Measurements from ENCODE around the gene APAF1. TPM values are rescaled to one million over a fixed set of nuclear protein-coding genes. Genes with fewer than 3 reads are reported as not detected.

APAF1 gene
- total and polyA plus RNA-seq, 9 of the 15 experiments (the other 6 are each of a cell fraction or from before 2014, with no cell fraction given), result 5.1 to 15.7 (median 9.9) TPM

DNA sequence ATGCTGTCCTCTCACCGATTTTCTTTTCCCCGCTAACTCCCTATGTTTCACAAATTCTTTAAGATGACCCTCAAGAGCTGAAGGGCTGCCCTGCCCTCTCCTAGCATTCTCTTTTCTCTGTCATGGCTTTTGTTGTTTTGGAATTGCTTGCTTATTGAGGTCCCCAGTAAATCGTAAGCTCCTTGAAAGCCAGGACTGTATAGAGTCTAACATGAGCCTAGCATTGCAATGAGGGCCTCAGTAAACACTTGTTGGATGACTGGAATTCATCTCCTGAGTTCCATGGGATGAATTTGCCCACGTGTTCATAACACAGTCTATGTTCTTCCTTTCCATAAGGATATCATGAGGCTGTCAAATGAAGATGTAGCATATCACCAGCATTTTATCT, 92.2 kb downstream of the APAF1 start:
- WGBS (ENCODE audit: insufficient coverage, low coverage, missing lambda C conversion rate), result 32% methylated on average over 4 of the region's 4 CpGs
- Histone ChIP-seq H3K36me3 (ENCODE audit: control insufficient read depth, insufficient read depth, low read length) (no peaks in the 10 kb centered on the region), H3K27me3 (ENCODE audit: control insufficient read depth in 2 of 2, insufficient read depth in 2 of 2, low read length in 2 of 2) (peaks cover 7 to 24% of the 10 kb centered on the region in 2 experiments; a peak in 3 of 5 replicates), H4K20me1 (replicated peaks; ENCODE audit: control insufficient read depth, insufficient read depth, low read length) (no peaks in the 10 kb centered on the region), H3K9ac (ENCODE audit: insufficient read depth in 1 of 2, low read depth in 2 of 2, low read length in 2 of 2) (no peak overlapping the region), H2AFZ (ENCODE audit: low read depth, low read length) (no peak overlapping the region), H3K4me2 (ENCODE audit: insufficient read depth, low read length) (no peak overlapping the region), H3K9me3 (replicated peaks; ENCODE audit: control insufficient read depth, insufficient read depth, low read depth, low read length) (no peaks in the 10 kb centered on the region), H3K9me1 (ENCODE audit: control insufficient read depth, insufficient read depth, low read length) (no peaks in the 10 kb centered on the region), H3K4me3 (no peak overlapping the region), H3K27ac (ENCODE audit: extremely low read depth, low read depth, low read length) (no peak overlapping the region), H3K79me2 (ENCODE audit: control insufficient read depth, insufficient read depth, low read length) (no peaks in the 10 kb centered on the region), H3K4me1 (replicated peaks in 1 of 2; ENCODE audit: control insufficient read depth in 2 of 2, insufficient read depth in 2 of 2, low read length in 2 of 2) (peaks cover 2 to 8% of the 10 kb centered on the region in 2 experiments; a peak in 3 of 5 replicates)
- FAIRE-seq, result no peak
- intact Hi-C loops (cut with micrococcal nuclease) (no loop called here), in situ Hi-C loops (cut with MboI) (no loop called here)
- TF ChIP-seq, protein P1, sequence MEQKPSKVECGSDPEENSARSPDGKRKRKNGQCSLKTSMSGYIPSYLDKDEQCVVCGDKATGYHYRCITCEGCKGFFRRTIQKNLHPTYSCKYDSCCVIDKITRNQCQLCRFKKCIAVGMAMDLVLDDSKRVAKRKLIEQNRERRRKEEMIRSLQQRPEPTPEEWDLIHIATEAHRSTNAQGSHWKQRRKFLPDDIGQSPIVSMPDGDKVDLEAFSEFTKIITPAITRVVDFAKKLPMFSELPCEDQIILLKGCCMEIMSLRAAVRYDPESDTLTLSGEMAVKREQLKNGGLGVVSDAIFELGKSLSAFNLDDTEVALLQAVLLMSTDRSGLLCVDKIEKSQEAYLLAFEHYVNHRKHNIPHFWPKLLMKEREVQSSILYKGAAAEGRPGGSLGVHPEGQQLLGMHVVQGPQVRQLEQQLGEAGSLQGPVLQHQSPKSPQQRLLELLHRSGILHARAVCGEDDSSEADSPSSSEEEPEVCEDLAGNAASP (IDR thresholded peaks at IDR 0.05), result no peak
- TF ChIP-seq BHLHE40 (IDR thresholded peaks at IDR 0.05; ENCODE audit: low read length), result no peak
- no peak for TF ChIP-seq NFRKB (IDR thresholded peaks at IDR 0.05; ENCODE audit: low read depth)
- no peak for TF ChIP-seq BCL6 (CRISPR knock-in tag; IDR thresholded peaks at IDR 0.05)
- TF ChIP-seq, protein P2, sequence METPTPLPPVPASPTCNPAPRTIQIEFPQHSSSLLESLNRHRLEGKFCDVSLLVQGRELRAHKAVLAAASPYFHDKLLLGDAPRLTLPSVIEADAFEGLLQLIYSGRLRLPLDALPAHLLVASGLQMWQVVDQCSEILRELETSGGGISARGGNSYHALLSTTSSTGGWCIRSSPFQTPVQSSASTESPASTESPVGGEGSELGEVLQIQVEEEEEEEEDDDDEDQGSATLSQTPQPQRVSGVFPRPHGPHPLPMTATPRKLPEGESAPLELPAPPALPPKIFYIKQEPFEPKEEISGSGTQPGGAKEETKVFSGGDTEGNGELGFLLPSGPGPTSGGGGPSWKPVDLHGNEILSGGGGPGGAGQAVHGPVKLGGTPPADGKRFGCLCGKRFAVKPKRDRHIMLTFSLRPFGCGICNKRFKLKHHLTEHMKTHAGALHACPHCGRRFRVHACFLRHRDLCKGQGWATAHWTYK (CRISPR knock-in tag; IDR thresholded peaks at IDR 0.05), result no peak
- TF ChIP-seq ZNF175 (CRISPR knock-in tag; IDR thresholded peaks at IDR 0.05; ENCODE audit: low read depth), result no peak
- no peak for TF ChIP-seq SP2 (IDR thresholded peaks at IDR 0.05; ENCODE audit: extremely low read depth, low read depth, low read length, poor library complexity, severe bottlenecking)
- TF ChIP-seq ZFPM2 (CRISPR knock-in tag; IDR thresholded peaks at IDR 0.05), result no peak
- no peak for TF ChIP-seq SMAD3 (CRISPR knock-in tag; conservative IDR thresholded peaks at IDR 0.05)
- no peak for TF ChIP-seq ZNF57 (CRISPR knock-in tag; IDR thresholded peaks at IDR 0.05)
- CTCF ChIA-PET (ENCODE audit: low intra/inter-chr PET ratio), result no interaction called here
- no peak for DNase-seq (ENCODE audit: extremely low read depth in 1 of 4, low spot score in 3 of 4)
- no TSS peak for BruUV-seq (replicated peaks)
- no peak for ATAC-seq
- POLR2A ChIA-PET, result interaction anchor here (1.3 kb wide), 1 partner anchor 13 kb away, joined by 3 read pairs; no protein-coding TSS in a partner anchor

All from K562 (cell line).